Measurements from ENCODE around the gene GLIS2.

The GLIS2 gene

DNA sequence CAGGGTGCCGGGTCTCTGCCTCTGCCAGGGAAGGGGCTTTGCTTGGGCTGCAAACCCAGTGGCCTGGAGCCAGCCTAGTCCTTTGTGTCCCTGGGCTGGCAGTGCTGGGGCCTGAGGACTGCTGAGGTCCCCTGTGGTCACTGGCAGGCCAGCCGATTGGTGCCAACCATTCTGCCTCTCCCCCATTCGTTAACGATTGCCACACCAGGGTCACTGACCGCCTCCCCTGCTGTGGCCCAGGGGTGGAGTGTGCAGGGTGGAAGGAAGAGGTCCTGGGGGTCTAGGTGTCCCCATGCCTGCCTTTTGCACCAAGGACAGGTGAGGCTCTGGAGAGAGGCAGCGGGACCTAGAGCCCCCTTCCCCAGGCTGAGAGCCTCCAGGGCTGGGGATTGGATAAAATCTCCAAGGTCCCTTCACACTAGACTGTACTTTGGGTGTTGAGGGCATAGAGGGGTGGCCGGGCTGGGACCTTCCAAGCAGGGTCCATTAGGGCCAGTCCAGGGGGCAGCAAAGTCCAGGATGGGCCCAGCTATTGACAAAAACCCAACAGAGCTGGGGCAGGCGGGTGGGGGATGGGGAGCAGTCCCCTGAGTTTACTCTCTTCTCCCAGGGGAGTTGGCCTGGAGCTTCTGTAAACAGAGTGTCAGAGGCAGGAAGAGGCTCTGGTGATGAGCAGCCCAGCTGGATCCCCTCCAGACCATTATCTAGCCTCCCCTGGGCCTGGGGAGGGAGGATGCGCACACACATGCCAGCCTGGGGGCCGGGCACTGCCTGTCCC lies 56.9 kb downstream of the GLIS2 start:
- DNase-seq = no peak

DNA sequence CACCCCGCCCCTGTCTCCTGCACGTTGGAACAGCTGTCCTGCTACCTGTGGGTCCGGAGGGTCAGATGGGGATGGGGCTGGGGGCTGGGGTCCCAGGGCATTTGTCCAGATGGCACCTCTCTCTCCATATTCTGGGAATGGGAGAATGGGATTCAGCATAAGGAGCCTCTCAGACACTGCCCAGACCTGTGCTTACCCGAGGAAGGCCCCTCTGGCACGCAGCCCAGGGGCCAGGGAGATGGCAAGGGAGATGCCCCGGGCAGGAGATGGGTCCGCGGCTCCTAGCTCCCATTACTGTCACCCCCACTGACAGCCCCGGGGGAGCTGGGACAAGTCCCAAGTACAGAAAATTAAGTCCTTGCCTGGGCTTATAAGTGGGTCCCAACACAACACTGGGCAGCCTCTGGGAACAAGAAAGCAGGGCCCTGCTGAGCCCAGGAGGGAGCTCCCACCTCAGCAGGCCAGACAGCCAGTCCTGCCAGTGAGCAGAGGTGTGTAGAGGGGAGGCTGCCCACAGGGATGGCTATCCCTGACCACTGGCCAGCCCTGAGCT lies 57.6 kb downstream of the GLIS2 start:
- DNase-seq = no peak

DNA sequence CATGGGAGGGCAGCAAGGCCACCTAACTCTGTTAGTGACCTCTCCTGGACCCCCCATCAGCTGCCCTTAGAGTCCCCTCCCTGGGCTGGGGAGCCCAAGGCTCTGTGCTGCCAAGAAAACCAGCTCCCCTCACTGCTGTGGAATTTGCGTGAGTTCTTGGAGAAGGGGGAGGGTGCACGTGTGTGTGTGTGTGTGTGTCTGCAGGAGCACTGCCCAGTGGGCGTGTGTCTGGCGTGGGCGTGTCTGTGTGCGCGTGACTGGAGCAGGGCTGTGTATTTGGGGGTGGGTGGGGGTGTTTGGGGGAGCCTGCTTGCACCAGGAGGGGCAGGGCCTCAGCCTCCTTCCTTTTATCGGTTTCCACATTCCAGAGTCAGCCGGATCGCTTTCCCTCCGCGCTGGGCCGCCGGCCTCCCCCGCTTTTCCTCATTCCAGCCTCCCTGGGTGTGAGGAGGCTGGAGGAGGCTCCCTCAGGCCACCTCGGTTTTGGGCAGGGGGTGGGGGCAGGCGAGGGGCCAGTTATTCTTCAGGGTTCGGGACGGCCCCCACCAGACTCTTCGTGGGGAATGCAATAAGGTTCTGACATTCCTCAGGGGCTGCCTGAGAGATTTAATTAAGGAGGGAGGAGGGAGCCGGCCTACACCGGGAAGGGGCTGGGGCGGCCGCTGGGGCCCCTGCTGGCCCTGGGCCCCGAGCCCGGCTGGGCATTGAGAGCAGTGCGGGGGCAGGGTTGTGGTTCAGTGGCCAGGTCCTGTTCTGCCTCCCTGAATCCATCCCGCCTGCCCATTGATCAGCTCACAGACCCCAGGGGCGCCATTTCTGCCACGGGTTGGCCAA lies 58.3 kb downstream of the GLIS2 start:
- no peak for DNase-seq

DNA sequence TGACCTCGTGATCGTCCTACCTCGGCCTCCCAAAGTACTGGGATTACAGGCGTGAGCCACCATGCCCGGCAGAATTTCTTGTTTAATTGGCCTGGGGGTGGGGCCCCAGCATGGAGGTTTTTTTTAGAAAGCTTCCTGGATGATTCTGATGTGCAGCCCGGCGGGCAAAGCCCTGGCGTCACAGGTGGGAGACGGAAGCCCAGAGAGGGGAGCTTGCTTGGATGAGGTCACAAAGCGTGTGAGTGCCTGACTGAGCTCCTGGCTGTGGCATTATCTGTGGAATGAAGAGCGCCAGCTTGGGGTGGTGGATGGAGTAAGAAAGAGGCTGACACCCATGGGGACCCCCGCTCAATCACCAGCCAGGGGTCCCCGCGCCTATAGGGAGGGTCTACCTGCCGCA lies 59.9 kb downstream of the GLIS2 start:
- no peak for DNase-seq

DNA sequence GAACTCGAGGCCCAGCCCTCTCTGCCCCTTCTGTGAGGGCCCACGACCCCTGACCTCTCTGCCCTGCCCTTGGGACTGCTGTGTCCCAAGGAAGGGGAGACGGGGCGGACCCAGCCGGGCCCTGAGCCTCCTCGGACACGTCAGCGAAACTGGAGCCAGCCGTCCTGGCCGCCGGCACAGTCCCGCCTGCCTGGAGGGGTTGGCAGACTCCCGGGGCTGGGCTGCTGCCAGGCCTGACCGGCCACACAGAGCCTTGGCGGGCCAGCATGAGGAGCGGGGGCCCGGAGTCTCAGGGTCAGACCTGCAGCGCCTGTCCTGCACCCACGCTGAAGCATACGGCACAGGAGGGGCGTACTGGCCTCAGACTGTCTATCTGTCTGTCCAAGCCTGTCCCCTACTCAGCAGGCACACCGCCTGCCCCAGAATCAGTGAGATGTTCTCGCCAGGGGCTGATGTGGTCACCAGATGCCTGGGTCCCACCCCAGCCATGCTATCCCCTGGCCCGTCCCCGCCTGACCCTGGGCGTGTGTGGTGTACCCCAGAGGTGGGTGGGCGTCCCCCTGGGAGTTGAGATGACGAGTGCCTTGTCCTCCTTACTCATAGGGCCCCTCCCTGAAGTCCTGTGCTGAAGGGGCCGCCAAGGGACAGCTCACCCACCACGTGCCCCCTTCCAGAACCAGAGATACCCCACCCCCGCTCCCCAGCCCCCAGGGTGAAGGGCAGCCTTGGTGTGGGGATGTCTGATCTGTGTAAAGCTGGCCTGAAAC lies 60.4 kb downstream of the GLIS2 start:
- no peak for DNase-seq

DNA sequence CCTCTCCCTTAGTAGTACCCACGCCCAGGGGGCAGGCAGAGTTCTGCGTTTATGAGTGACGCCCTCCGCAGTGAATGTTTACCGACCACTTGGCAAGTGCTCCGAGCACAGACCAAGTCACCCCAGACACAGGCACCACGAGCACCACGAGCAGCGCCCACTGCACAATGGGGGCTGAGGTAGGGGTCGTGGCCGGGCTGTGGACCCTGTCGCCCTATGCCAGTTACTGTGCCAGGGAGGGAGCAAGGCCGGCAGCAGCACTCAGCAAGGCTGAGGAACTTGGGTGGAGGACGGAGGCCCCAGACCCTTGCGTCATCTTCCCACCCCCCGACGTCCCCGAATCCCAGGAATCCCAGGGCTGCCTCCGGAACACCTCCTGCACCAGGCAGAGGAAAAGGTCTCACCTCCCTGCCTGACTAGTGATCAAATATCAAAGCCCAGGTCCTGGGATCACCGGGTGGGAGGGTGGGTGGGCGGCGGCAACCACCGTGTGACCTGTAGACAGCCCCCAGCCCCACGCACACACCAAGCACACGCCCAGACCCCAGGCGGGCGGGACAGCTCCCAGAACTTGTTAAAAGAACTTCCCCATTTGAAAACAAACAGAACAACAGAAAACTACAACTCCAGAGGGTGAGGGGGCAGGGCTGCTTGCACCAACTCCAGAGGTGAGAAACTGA lies 61.2 kb downstream of the GLIS2 start:
- no peak for DNase-seq

DNA sequence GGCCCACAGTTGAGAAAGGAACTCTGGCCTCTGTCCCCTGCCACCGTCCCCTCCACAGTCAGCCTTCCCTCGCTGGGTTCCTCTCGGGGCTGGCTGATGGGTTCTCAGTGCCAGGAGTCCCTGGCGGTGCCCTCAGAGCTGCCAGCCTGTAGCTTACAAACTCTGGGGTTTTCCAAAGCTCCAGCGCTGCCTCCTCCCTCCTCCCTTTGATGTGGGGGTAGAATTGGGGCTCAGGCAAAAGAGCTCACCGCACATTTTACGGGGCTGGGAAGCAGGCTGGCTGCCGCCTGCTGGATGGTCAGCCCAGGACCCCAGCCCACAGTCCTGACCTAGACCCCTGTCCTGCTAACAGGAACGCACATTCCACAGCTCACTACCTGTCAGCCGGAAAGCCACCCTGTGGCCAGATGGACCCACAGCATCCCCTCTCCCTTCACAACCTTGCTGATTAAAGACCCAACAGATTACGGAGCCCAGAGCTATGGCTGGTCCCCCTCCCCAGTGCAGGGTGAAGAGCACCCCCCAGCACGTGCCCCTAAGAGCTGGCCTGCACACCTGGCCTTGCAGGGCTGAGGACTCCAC lies 61.8 kb downstream of the GLIS2 start:
- no peak for DNase-seq

DNA sequence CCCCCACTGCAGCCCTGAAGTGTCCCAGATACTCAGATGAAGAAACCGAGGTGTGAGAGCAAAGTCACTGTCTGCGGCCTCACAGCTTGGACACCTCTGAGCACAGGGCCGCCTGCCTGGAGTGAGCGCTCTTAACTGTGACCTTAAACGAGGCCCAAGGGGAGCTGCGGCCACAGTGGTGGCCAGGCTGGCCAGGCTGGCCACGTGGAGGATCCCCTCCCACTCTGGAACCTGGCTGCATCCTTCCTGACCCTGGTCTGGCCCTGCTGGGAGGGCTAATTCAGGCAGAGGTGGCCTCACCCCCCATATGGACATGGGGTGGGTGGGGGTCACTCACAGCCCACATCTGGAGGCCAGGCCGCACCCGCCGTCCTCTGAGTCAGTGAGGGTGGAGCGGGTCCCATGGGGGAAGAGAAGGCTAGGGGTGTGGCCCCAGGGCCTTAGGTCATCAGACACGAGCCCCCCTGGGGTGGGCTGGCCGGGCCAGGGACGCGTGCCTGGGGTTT lies 62.3 kb downstream of the GLIS2 start:
- DNase-seq = no peak

DNA sequence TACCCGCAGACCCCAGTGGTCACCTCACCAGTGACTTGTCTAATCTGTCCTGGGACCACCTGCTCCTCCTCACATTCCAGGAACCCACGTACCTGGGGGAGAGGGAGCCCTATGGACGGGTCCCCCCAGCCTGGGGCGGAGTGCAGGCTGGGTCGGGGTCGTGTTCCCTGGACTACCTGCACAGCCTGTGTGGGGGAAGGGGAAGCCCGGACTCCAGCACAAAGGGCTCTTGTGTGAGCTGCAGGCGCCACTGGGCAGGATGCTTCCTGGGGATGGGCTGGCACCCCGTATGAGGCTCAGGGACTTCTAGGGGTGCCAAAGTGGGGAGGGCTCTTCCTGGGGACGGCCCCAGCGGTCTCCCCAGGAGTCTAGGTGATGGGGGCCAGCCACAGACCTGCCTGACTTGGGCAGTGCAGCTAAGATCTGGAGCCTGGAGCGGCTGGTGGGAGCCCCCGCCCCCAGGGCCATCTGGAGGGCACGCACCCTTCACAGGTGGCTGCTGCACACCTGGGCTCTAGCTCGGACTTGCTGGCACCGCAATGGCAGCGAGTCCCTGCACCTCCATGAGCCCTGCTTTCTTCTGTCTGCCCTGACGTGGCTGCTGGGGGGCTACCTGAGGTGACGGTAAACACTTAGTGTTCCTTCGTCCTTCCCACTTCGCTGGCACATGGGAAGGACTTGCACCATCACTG lies 63.3 kb downstream of the GLIS2 start:
- no peak for DNase-seq

DNA sequence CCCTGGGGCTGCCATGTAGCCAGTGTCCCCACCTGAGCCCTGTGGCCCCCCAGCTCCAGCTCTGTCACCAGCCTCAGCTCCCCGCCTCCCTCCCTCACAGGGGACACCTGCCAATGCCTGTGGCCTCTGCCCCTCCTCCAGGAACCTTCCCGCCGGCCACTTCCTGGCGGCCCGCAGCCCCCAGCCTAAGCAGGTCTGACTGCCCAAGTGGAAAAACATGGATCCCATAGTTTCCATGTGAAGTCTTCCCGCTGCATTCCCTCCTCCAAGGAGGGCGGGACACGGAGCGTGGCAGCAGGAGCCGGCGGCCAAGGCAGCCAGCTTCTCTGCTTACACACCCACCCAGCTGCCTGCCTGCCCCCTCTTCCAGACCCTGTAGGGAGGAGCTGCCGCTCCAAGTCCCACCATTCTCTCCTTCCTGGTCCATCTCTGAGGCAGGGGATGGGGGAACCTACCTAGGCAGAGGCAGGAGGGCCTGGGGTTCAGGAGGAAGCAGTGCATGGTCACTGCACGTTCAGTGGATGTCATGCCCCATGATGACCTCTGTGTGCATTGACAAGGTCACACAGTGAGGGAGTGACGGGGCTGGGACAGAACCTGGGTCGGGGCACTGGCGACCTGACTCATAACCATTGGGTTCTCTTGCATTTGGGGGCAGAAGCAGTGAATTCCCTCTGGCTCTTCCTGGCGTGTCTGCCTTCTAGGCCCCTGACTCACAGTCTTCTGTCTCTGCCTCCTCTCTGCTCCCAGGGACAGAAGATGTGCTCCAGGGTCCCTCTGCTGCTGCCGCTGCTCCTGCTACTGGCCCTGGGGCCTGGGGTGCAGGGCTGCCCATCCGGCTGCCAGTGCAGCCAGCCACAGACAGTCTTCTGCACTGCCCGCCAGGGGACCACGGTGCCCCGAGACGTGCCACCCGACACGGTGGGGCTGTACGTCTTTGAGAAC lies 64.5 kb downstream of the GLIS2 start:
- DNase-seq = no peak

DNA sequence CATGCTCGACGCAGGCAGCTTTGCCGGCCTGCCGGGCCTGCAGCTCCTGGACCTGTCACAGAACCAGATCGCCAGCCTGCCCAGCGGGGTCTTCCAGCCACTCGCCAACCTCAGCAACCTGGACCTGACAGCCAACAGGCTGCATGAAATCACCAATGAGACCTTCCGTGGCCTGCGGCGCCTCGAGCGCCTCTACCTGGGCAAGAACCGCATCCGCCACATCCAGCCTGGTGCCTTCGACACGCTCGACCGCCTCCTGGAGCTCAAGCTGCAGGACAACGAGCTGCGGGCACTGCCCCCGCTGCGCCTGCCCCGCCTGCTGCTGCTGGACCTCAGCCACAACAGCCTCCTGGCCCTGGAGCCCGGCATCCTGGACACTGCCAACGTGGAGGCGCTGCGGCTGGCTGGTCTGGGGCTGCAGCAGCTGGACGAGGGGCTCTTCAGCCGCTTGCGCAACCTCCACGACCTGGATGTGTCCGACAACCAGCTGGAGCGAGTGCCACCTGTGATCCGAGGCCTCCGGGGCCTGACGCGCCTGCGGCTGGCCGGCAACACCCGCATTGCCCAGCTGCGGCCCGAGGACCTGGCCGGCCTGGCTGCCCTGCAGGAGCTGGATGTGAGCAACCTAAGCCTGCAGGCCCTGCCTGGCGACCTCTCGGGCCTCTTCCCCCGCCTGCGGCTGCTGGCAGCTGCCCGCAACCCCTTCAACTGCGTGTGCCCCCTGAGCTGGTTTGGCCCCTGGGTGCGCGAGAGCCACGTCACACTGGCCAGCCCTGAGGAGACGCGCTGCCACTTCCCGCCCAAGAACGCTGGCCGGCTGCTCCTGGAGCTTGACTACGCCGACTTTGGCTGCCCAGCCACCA lies 65.4 kb downstream of the GLIS2 start:
- no peak for DNase-seq

DNA sequence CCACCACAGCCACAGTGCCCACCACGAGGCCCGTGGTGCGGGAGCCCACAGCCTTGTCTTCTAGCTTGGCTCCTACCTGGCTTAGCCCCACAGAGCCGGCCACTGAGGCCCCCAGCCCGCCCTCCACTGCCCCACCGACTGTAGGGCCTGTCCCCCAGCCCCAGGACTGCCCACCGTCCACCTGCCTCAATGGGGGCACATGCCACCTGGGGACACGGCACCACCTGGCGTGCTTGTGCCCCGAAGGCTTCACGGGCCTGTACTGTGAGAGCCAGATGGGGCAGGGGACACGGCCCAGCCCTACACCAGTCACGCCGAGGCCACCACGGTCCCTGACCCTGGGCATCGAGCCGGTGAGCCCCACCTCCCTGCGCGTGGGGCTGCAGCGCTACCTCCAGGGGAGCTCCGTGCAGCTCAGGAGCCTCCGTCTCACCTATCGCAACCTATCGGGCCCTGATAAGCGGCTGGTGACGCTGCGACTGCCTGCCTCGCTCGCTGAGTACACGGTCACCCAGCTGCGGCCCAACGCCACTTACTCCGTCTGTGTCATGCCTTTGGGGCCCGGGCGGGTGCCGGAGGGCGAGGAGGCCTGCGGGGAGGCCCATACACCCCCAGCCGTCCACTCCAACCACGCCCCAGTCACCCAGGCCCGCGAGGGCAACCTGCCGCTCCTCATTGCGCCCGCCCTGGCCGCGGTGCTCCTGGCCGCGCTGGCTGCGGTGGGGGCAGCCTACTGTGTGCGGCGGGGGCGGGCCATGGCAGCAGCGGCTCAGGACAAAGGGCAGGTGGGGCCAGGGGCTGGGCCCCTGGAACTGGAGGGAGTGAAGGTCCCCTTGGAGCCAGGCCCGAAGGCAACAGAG lies 66.3 kb downstream of the GLIS2 start:
- DNase-seq = no peak

DNA sequence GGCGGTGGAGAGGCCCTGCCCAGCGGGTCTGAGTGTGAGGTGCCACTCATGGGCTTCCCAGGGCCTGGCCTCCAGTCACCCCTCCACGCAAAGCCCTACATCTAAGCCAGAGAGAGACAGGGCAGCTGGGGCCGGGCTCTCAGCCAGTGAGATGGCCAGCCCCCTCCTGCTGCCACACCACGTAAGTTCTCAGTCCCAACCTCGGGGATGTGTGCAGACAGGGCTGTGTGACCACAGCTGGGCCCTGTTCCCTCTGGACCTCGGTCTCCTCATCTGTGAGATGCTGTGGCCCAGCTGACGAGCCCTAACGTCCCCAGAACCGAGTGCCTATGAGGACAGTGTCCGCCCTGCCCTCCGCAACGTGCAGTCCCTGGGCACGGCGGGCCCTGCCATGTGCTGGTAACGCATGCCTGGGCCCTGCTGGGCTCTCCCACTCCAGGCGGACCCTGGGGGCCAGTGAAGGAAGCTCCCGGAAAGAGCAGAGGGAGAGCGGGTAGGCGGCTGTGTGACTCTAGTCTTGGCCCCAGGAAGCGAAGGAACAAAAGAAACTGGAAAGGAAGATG lies 67.0 kb downstream of the GLIS2 start:
- no peak for DNase-seq

DNA sequence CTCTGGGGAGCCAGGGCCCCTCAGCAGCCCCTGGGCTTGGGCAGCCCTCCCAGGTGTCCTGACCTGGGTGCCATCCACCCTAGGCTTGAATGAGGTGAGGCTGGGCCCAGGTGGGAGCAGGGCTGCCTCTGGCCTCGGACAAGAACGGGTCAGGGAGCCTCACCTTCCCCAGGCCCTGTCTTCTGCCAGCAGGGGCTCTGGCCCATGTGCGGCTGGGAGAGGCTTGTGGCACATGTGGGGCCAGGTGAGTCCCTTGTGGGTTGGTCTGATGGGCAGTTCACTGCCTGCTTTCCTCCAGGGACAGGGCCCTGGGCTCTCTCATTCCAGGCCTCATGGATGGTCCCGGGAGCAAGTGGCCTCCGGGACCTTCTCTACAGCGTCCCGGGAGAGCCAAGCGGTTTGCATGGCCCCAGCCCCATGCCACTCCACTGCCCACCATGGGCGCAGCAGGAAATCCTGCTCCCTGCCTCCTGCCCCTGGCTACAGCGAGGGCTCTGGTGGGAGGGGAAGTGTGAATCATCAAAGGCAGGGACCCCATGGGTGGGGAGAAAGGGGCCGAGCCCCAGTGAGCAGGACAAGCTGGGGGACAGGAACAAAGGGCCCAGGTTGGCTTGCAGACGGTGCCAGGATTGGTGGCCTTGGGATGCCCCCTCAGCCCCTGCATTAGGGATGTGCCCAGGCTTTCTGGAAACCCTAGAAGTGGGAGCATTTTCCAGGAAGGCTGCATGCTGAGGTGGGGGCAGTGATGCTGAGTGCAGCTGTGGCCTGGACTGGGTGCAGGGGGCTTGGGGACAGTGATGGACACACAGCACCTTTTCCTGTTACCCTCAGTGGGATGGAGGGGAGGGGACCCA lies 68.0 kb downstream of the GLIS2 start:
- DNase-seq = no peak

DNA sequence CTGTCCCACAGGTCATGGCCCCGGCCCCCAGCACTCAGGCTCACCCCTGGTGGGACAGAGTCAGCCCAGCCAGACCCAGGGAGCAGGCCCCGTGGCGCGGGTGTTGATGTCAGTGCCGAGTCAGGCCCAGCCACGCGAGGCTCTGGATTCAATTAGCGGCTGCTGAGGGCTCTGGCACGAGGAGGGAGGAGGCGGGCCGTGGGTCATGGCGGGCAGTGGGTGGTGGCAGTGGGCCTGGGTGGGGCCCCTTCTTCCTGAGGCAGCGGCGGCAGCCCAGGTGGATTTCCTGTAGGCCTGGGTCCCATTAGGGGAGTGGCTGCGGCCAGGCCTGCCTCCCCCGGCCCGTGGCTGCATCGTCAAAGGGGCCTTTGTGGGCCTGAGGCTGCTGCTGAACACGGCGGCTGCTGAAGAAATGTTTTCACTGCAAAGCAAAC lies 68.7 kb downstream of the GLIS2 start:
- no peak for DNase-seq

DNA sequence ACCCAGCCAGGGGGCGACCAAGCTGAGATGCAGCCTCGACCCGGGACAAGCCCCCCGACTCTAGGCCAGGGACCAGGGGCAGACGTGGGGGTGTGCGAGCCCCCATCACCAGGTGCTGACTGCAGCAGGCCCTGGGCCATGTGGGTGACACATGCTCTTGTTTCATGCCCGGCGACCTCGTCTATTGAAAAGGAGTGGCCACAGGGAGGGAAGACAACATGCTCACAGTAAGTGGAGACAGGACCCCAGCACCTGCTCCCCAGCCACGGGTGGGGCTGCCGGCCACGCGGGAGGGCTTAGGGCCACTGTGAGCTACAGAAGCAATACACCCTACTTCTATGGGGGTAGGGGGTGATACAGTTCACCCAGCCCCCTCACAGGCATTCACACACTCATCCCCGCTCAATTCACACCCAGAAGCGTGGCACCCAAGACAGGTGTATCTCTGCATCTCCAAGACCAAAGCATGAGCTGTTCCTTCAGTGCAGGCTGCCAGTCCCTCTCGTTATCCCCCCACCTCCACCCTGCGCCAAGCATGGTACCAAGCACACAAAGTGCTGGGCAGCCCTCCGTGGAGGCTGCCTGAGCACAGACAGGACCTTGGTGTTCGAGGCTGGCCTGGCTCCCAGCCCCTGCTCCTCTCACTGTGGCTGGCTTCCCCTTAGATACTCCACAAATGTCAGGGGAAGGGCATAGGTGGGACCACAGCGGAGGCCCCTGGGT lies 69.4 kb downstream of the GLIS2 start:
- DNase-seq = no peak
